ENCODE data around the gene SLC25A1.

The SLC25A1 gene

DNA sequence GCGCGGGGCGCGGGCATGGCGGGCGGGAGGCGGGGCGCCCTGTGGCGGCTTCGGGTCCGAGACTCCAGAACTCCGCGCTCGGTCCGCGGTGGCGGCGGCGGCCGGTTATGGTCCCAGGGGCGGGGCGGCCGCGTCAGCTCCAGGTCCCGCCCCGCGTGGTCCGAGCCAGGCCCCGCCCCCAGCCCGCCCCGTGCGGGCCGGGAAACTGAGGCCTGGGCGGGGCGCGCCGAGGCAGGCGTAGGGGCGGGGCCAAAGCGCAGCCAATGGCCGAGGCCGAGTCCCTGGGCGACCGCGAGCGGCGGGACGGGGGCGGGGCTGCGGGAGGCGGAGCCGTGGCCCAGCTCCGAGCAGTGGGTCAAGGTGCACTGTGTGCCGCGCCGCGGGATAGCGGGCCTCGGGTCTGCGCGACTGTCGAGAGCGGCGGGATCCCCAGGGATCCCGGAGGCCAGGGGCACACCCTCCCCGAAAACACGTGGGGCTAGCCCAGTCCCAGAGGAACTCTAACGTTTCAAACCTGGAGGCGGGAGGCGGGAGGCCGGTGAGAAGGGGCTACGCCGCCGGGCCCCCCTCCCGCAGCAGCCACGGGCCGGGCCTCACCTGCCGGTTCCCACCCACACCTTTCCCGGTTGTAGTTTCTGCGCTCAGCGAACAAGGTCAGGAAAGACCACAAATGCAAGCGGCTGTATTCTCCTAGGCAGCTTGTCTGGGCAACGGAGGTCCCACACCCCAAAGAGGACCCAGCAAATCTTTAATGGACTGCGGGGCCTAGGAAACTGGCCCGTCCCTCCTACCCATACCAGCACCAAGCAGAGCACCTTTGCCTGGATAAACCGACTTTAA is at the start of gene SLC25A1:
Gene SLC25A1, minus strand, starts transcription at position 80 of the 840 bp plus-strand sequence. Its CDS starts 63 bp downstream, at position 17.
- no peak for DNase-seq

DNA sequence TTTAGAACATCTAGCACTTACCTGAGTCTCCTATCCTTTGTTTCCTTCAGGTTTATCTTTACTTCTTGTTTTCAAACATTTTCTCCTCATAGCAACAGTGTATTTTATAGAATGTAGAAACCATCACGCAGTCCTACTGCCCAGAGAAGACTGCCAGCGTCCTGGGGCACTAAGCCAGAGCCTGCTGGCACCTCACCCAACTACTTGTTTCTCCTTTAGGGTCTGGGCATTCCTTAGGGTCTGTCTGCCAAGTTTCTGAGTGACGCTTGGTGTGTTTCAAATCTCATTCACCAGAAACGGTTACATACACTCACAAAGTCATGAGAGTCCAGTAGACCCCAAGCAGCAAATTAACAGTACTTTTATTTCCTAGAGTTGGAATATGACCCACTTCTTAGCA is 49.6 kb upstream of the SLC25A1 start:
- DNase-seq: no peak

DNA sequence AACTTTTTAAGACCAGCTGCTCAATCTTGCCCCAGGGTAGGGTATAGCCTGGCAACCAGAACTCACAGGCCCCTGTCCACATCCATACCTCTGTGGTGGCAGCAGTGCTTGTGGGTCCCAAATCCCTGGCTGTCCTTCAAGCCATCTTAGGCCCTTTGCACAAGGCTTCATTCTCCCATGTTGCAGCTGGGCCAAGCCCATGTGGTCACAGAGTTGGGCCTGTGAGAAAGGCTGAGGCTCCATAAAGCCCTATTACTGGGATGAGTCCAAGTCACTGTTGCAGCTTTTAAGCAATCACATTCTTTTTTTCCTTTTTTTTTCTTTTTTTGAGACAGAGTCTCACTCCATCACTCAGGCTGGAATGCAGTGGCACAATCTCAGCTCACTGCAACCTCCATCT is 47.9 kb upstream of the SLC25A1 start:
- DNase-seq: no peak

DNA sequence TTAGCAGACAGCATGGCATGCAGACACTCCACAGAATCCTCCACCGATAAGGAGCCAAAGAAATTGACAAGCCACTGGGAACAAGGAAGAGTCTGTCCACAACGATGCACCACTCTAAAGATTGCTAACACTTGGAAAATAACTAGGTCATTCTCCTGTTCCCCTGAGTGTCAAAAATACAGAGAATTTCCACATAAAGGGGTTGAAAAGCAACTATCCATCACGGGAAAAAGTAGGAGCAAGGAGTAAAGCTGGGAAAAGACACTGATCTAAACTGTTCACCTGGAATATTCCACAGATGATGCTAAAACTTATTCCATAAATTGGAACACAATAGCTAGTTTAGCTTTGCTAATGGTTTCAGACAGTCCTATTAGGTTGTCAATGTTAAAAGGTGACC is 47.0 kb upstream of the SLC25A1 start:
- DNase-seq: no peak

DNA sequence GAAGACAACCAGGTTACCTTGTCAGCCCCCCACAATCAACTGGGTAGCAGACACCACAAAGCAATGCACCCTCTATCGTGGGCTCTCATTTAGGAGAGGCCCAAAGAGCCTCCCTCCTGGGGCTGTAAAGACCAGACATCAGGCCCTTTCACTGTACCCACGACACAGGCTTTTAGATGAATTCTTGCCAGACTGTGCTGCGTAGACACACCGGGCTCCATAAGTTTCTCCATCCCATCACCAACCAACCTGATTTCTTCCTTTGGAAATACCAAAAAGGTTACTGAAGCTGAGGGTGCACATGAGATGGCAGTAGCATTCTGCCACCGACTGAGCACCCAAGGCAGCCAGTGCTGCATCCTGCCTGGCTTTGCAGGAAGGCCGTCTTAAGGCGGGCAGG is 46.4 kb upstream of the SLC25A1 start:
- DNase-seq: no peak

DNA sequence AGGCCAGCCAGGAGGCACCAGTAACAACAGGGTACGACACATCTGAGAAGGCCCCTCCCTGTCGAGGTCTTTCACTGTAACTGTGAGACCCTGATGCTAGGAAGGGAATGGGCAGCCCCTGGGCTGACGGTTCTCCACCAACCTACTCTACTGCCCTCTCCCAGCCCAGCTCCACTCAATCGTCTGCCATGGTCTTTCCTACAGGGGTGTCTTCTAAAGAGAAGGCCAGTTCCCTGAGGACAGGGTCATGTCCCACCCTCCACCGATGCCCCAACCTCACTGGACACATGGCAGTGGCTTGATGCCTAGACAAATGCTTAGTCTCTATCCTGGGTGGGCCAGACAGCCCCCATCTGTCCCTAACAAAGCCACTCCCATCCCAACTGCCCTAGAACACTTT is 46.0 kb upstream of the SLC25A1 start:
- DNase-seq: no peak

DNA sequence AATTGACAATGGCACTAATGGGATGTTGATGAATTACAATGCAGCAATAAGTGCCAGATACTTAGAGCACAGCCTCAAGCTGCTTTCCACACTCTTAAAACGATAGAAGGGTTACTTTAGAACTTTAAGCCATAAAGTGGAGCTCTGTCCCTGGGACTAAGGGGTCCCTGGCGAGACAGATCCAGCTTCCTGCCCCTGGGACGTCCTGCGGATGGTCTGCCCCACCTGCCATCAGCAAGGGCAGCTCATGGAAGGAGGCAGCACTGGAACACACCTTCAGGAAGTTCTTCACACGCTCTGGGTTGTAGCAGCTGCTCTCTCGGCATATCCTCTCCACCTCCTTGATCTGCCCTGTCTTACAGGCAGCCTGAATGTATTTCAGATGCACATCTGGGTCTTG is 45.1 kb upstream of the SLC25A1 start:
- DNase-seq: no peak

DNA sequence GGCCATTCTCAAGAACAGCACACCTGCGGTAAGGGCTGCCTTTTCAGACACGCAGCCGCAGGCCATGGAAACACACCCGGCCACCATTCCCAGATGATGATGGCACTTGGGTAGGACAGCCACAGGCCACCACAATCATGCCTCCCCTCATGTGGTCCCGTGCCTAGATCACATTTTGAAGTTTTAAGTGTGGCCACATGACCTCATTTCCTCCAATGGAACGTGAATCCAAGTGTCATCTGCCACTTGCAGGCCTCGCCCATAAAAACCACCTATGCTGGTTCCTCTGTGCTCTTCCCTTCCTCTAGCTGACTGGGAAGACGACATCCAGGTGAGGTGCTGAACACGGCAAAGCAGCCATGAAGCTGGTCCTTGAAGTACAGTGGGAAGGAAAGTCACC is 44.6 kb upstream of the SLC25A1 start:
- no peak for DNase-seq

DNA sequence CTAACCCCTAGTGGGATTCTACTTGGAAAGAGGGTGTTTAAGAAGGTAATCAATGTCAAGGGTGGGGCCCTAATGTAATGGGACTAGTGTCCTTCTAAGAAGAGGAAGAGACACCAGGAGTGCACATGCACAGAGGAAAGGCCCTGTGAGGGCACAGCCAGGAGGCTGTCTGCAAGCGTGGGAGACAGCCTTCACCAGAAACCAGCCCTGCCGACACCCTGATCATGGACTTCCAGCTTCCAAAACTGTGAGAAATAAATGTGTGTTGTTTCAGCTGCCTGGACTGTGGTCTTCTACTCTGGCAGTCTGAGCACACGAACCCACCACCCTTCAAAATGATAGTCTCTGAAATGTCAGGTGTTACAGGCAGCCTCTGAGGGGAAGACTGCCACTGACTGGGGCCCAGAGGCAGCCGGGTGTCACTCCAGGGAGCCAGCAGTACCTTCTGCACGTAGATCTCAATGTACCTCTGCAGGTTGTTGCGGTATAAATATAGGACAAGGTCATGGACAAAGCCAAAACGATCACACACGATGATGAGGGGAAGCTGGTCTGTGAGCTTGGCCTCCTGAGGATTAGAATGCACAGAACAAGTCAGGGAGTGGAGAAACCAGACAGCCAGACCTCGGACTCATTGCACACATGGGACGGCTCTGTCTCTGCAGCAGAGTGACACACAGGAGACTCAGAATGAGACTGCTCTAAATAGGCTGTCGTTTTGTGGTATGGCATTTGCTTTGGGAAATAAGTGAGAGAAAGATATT is 43.9 kb upstream of the SLC25A1 start:
- DNase-seq: no peak

DNA sequence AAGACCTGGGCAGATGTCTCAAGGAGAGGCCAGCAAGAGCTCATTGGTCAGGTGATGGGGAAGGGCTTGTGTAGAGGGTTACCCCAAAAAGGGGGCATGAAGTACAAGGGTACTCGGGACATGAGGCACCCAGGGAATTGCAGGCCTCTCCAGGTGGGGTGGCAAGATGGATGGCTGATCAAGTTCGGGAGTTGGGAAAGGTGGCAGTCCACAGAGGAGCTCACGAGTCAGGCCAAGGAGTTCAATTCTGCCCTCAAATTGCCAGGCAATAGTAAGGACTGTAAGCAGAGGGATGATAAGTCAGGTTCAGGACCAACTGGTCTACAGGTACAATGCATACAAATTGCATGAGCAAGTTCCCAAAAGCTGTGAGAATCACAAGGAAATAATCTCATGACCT is 42.3 kb upstream of the SLC25A1 start:
- no peak for DNase-seq

DNA sequence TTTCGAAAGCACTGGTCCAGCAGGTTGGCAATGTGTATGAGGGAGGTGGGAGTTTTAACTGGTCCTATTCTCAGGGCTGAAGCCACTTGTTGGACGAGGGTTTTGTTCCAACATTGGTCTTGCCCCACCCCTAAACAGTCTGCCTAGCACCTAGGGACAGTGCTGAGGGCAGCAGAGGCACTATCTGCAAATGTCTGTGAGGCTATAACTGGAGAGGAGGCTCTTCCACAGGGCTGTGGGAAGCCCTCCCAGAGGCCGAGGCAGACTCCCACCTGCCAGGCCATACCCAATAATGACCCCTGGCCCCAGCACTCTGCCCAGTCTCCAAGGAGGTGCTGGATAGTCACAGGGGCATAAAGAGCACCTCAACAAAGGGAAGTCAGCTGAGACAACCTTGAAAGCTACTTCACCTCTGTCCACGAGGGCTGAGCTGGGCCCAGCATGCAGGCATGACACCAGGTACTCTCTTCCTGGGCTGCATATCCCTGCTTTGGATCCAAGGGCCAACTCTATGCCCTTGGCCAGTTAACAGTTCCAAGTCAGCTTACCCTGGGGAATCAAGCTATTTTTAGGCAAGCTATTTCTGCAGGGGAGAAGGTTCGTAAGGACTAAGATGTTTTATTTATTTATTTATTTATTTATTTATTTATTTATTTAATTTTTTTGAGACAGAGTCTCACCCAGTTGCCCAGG is 40.2 kb upstream of the SLC25A1 start:
- no peak for DNase-seq

DNA sequence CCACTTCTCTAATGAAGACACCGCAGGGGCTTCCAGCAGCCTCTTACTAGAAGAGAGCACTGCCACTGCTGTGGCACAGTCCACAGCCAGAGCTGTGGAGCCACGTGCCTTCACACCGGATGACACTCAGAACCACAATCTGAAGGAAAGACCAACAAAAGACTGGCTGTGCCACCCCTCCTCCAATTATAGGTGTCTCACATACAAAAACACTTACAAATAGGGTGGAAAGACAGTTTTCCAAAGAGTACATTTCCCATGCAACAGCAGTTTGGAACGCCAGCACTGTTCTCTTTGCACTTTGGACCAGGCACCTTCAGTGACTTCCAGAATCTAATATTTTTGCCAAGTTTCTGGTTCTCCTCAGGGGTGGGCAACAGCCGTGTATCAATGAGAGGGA is 38.0 kb upstream of the SLC25A1 start:
- no peak for DNase-seq

DNA sequence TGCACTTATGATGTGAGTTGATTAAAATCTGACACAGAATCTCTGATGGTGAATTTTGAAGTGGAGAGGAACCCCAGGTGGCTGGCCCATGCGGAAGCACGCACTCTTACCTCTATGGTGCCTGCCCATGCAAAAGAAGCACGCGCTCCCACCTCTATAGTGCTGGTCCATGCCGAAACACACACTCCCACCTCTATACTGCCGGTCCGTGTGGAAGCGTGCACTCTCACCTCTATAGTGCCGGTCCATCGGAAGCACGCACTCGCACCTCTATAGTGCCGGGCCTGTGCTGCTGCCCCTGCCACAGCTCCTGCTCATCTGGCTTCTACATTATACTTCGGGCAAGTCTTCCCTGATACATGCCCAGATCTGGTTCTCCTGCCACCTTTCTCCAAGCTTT is 36.8 kb upstream of the SLC25A1 start:
- no peak for DNase-seq

DNA sequence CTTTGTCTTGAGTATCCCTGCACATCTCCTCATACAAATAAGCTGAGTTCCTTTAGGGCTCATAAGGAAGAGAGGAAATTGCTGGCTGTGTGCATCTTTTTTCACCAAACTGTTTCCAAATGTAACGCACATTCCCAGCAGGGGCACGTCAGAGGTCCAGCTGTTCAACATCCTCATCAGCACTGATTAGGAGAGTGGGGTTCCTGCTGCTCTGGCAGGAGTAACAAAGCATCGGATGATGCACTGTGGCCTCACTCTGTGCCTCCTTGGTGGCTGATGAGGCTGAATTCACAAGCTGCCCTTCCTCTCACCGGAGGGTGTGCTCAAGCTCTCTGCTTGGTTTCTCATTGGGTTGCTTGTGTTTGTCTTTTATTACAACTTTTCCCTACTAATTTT is 35.5 kb upstream of the SLC25A1 start:
- no peak for DNase-seq

DNA sequence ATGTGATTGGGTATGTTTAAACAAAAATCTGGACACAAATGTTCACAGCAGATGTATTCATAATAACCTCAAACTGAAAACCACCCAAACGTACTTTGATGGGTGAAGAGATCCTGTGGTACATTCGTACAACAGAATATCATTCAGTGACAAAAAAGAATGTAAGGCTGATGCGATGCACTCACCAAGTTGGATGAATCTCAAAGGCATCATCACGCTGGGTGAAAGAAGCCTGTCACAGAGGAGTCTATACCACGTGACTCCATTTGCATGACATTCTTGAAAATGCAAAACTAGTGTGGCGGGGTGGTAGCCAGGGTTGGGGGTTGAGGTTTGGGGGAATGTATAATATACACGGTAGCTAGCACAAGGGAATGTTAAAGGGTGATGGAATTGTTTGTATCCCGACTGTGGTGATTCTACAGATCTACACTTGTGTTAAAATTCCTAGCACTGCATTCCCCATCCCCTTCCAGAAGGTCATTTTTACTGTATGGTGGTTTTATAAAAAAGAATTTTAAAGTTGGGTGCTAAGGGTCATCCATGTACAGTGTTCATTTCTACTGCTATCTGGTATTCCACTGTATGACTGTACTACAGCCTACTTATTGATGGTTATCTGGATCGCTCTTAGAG is 35.0 kb upstream of the SLC25A1 start:
- no peak for DNase-seq

DNA sequence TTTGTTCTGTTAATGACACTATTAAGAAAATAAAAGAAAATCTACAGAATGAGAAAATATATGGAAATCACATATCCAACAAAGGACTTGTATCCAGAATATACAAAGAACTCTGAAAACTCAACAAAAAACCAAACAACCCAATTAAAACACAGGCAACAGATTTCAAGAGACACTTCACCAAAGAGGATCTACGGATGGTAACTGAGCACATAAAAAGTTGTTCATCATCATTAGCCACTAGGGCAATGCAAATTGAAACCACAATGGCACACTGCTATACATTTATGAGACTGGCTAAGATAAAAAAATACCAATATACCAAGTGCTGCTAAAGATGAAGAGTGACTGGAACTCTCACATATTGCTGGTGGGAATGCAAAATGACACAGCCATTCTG is 34.5 kb upstream of the SLC25A1 start:
- no peak for DNase-seq

DNA sequence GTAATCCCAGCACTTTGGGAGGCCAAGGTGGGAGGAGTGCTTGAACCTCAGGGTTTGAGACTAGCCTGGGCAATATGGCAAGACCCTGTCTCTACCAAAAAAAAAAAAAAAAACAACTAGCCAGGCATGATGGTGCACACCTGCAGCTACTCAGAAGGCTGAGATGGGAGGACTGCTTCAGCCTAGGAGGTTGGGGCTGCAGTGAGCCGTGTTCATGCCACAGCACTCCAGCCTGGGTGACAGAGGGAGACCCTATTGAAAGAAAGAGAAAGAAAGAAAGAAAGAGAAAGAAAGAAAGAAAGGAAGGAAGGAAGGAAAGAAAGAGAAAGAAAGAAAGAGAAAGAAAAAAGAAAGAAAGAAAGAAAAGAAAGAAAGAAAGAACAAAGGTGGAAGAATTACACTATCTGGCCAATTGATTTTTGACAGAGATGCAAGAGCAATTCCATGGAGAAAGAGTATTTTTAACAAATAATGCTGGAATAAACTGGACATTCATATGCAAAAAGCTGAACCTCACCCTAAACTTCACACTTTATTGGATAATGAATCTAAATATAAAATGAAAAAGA is 33.9 kb upstream of the SLC25A1 start:
- DNase-seq: no peak

DNA sequence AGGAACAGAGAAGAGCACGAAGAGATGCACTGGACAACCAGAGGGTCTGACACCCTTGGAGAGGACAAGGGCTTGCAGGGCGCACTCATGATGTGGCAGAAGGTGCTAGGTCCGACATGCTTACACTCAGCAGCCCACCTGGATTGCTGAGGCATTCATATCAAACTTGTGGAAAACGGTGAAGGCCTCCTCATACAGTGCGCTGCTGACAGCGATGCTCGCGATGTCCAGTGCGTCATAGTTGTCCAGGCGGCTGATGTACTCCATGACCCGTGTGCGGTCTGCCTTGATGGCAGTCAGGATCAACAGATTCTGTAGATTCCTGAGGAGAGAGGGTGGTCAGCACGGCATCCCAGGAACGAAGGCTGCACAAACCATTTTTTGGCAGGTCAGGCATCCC is 31.7 kb upstream of the SLC25A1 start:
- no peak for DNase-seq

DNA sequence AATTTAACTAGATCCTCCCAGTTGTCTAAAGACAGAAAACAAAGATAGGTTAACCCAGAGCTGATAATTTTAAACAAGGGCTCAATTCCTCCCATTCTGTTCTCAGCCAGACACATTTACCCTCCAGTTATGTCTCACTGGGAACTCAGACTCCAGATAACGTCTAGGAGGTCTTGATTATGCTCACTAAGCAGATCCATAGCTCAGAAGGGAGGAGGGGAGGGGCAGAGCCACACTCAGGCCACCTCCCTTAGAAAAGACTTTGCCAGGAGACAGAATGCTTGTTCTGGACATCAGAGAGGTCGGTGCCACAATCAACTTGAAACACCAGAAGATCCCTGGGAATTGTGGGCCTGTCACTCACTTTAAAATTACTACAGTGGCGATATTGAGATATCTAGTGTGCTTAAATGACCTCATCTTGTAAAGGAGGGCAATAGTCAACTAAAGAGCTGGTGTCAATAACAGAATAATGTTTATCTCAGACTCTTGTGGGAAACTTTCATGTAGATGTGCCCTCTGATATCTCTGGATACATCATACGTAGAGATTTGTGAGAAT is 29.8 kb upstream of the SLC25A1 start:
- no peak for DNase-seq

DNA sequence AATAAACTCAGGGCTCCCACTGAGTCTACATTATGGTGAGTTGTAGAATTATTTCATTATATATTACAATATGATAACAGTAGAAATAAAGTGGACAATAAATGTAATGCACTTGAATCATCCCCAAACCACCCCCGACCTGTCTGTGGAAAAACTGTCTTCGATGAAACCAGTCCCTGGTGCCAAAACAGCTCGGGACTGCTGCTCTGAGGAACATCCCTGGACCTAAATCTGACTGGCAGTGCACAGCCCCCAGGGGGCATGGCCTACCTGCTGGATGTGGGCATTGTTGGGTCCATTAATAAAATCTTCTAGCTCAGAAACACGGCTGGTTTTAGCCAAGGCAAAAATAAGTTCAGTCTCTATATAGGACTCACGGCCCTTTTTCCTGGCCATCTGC is 29.3 kb upstream of the SLC25A1 start:
- DNase-seq: no peak

DNA sequence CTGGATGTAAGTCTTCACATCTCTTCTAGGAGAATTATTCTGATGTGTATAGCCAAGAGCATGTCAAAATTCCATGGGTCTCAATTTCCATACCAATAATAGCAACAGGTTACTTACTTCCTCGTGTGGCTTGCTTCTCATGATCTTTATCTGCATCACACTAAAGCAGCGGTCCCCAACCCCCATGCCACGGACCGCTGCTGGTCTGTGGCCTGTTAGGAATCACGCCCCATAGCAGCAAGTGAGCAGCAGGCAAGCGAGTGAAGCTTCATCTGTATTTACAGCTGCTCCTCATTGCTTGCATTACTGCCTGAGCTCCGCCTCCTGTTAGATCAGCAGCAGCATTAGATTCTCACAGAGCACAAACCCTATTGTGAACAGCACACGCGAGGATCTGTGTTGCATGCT is 28.9 kb upstream of the SLC25A1 start:
- DNase-seq: no peak

DNA sequence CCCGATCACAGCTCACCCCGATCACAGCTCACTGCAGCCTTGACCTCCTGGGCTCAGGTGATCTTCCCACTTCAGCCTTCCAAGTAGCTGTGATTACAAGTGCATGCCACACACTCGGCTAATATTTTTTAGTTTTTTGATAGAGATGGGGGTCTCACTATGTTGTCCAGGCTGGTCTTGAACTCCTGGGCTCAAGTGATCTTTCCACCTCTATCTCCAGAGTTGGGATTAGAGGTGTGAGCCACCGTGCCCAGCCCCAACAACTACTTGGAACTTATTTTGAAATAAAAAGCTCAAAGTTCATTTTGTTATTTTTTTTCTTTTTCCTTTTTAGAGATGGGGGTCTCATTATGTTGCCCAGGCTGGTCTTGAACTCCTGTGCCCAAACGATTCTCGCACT is 27.8 kb upstream of the SLC25A1 start:
- DNase-seq: no peak

DNA sequence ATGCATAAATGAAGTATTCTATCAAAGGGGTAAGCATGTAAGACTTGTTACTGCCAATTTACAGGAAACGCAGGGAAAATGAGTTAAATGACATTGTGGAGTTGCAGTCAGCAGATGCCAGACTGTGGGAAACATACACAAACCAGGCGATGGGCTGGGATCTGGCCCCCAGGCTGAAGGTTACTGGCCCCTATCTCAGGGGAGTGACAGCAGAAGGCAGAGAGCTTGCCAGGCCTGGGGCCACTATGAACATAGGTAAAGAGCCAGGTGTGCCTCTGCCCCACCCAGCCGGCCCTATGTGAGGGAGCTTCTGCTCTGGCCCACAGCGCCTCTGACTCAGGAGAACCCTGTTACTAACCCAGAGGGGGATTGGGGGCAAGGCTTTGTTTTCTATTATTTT is 26.1 kb upstream of the SLC25A1 start:
- DNase-seq: no peak

Measured in DMS 273 treated with DMSO at 0.1 percent for 48 hours (cell line).